DMS53 treated with DMSO at 0.1 percent for 48 hours (cell line): ENCODE measurements around the gene PINK1.

Source experiments
- DNase-seq: peaks from one replicate; lab custom pipeline; 2025; ENCODE audit not compliant: unreplicated experiment; lab: John Stamatoyannopoulos, UW

The PINK1 gene

DNA sequence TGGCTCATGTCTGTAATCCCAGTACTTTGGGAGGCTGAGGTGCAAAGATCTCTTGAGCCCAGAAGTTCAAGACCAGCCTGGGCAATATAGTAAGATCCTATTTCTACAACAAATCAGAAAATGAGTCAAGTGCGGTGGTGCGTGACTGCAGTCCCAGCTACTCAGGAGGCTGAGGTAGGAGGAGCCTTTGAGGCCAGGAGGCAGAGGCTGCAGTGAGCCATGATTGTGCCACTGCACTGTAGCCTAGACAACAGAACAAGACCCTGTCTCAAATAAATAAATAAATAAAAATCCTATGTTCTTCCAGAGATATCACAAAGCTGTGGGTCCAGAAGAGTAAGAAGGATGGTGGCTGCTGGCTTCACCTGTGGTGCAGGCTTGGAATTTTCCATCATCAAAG is 22.3 kb upstream of the PINK1 start:
- no peak for DNase-seq

DNA sequence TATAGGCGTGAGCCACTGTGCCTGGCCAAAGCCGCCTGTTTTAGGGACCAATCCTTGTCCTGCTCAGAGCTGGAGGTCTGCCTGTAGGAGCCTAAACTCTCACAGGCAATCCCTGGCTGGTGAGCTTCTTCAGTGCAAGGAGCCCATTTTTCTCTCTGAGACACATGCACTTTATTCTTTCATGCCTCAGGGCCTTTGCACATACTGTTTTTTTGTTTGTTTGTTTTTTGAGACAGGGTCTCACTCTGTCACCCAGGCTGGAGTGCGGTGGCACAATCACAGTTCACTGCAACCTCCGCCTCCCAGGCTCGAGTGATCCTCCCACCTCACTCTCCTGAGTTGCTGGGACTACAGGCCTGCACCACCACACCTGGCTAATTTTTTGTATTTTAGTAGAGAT is 21.6 kb upstream of the PINK1 start:
- DNase-seq: no peak

DNA sequence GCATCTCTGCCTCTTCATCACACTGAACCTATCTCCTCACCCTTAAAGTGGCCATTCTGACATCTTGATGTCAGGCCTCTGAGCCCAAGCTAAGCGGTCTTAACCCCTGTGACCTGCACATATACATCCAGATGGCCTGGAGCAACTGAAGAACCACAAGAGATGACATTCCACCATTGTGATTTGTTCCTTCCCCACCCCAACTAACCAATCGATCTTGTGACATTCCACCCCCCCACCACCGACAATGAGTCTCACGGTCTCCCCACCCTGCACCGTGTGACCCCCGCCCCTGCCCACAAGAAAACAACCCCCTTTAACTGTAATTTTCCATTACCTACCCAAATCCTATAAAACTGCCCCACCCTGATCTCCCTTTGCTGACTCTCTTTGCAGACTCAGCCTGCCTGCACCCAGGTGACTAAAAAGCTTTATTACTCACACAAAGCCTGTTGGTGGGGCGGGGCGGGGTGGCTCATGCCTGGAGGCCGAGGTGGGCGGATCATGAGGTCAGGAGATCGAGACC is 21.0 kb upstream of the PINK1 start:
- DNase-seq: no peak

DNA sequence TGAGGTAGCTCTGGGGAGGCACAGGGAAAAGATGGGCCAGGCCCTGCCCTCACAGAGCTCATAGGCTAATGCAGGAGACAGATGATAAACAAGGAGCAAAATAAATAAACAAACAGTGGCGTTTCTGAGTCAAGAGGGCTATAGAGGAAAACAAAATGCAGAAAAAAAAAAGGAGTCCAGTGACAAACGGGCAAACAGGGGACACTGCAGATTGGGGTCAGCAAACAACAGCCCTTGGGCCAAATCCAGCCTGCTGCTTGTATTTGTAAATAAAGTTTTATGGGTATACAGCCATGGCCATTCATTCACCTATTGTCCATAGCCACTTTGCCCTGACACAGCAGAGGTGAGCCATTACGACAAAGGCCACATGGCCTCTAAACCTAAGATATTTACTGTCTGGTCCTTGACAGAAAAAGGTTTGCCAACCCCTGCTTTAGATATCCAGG is 19.1 kb upstream of the PINK1 start:
- DNase-seq: no peak

DNA sequence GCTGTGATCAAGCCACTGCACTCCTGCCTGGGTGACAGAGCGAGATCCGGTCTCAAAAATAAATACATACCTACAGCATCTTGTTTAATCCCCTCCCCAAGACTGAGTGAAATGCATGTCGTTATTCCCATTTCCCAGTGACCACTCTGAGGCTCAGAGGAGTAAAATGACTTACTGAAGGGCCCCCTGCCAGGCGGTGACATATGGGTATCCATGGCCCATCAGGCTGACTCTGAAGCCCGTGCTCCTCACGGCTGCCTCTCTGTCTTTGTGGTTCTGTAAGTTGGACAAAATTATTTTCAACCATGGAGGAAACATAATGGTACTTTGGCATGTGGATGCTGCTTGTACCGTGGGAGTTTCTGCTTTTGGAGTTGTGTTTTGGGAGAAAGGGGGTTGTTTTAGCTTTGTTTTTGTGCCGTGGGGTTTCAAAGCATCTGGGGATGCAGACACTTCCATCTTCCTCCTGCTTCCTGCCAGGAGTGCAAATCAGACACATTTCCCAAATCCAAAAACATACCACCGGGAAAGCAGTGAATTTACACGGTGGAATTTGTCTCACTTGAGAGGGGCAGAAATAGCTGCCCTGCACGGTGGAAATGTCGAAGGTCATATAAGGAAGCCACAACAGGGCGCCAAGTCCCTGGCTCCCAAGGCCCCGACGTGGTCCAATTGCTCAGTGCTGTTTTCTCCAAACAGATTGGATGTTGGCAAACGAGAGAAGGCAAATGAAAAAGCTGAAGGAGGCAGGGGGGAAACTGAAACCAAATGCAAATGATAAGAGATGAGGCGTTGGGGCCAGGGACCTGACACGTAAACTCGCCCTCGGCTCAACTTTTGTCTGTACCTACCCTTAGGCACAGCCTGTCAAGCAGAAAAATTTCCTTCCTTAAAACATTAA is 17.1 kb upstream of the PINK1 start:
- DNase-seq: no peak

DNA sequence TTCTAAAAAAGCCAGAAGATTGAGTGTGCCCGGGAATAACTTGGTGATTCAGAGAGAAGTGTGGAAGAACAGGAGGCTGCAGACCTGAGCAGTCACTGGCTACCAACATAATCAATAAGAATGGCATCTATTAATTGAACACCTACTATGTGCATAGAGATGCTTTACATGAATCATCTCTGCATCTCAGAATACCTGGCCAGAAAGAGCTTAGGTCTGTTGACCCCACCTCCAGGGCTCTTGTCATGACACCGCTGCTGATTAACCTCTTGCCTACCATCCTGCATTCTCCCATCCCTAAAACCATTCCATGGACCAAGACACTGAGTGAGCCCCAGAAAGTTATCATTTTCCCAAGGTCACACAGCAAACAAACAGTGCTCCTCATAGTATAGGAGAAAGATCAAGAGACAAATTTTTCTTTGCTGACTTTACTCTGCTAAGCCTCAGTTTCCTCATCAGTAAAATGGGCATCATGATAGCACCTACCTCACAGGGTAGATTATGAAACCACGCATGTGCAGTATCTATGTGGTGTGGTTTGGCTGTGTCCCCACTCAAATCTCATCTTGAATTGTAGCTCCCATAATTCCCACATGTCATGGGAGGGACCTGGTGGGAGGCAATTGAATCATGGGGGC is 16.3 kb upstream of the PINK1 start:
- no peak for DNase-seq

DNA sequence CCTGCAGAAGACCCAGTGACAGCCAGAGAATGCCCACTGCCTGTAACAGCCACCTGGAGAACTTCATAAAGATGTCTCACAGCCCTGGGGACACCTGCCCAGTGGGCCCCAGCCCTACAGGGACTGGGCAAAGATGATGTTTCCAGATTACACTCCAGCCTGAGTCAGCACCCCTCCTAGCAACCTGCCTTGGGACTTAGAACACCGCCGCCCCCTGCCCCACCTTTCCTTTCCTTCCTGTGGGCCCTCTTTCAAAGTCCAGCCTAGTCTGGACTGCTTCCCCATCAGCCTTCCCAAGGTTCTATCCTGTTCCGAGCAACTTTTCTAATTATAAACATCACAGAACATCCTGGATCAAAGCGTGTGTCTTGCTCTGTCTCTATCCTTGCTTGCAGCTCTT is 14.7 kb upstream of the PINK1 start:
- DNase-seq: no peak

DNA sequence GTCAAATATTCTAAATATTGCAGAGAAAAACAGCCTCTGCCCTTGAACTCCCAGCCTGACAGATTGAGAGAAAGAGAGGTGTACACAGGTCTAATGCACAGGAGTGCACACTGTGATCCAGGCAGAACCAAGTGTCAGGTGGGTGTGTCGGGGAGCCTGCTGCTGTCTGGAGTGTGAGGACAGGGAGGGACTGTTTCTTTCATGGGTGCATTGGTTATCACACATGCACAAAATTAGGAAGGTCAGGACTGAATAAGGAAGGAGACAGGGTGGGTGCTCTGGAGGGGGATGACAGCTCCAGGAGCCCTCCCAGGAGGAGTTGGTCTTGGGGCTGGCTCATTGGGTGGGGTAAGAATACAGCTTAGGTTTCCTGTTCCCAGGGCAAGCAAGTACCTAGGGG is 13.3 kb upstream of the PINK1 start:
- DNase-seq: no peak

DNA sequence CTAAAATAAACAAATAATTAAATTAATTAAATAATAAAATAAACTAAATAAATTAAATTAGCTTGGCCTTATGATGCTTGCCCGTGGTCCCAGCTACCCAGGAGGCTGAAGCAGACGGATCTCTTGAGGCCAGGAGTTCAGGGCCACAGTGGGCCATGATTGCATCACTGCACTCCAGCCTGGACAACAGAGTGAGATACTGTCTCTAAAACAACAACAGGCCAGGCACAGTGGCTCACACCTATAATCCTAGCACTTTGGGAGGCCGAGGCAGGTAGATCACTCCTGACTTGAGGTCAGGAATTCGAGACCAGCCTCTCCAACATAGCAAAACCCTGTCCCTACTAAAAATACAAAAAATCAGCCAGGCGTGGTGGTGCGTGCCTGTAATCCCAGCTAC is 12.2 kb upstream of the PINK1 start:
- no peak for DNase-seq

DNA sequence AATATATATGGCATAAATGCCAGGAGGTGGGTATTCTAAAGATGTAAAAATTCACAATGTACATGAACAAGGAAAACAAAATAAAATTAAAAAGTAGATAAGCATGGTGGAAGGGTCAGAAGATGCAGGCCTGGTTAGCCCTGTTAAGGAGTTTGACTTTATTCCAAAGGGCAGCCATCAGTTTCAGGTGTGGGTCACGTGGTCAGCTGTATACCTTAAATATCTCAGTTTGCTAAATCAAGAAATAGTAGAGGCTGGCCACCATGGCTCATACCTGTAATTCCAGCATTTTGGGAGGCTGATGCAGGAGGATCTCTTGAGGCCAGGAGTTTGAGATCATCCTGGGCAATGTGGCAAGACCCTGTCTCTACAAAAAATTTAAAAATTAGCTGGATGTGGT is 8.5 kb upstream of the PINK1 start:
- no peak for DNase-seq

DNA sequence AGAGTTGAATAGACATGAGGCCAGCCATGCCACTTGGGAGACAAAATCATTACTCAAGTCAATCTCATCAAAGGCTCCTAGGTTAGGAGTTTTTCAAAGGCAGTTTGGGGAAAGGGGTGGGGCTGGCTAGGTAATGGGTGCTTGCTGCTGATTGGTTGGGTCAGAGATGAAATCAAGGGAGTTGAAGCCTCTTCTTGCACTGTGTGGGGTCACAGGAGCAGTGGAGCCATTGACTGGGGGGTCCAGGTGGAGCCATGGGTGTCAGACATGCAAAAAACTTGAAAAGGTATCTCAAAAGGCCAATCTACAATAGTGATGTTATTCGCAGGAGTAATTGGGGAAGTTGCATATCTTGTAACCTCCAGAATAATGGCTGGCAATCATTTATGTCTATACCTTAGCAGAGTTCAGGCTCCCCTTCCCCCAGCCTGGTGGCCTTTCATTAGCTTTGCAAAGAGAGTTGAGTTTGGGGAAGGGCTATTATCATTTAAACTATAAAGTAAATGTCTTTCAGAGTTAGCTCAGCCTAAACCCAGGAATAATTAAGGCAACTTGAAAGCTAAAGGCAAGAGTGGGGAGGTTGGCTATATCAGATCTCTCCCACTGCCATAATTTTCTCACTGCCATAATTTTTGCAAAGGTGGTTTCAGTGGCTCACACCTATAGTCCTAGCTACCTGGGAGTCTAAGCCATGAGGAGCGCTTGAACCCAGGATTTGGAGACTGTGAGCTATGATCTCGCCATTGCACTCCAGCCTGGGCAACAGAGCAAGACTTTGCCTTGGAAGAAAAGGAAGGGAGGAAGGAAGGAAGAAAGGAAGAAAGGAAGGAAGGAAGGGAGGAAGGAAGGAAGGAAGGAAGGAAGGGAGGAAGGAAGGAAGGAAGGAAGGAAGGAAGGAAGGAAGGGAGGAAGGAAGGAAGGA is 7.8 kb upstream of the PINK1 start:
- DNase-seq: no peak

DNA sequence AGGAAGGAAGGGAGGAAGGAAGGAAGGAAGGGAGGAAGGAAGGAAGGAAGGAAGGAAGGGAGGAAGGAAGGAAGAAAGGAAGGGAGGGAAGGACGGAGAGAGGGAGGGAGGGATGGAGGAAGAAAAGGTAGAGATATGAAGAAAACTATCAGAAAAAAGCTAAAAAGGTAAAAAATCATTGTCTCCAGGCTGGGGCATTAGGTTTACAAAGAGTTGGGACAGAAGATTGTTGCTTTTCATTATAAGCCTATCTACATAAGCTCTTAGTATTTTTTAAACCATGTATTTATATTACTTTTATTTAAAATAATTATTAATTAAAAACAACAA is 7.2 kb upstream of the PINK1 start:
- DNase-seq: no peak

DNA sequence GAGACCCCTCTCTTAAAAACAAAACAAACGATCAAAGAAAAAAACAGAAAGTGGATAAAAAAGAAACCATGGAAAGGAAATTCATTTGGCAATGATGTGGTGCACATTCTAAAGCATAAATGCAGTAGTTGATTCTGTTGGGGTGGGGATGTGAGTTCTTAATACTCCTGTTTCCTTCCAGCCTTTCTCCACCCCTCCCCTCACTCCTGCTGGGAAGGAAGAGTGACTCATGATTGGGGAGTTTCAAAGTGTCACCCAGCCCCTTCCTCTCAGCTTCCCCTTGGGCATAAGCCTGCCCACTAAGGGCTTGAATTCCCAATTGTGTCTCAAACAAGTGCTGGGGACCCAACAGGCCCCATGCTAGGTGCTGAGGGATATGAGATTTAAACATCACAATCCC is 6.7 kb upstream of the PINK1 start:
- DNase-seq: no peak

DNA sequence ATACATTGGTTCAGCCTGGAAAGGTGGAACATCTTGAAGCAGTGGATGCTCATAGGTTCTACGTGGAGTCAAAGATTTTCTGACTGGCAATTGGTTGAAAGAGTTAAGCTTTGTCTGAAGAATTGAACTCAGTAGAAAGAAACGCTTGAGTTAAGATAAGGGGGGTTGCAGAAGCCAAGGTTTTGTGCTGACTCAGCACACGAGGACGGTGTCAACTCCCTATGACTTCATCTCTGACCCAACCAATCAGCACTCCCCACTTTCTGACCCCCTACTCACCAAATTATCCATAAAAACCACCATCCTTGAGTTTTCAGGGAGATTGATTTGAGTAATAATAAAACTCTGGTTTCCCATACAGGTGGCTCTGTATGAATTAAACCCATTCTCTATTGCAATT is 2.5 kb upstream of the PINK1 start:
- DNase-seq: no peak

DNA sequence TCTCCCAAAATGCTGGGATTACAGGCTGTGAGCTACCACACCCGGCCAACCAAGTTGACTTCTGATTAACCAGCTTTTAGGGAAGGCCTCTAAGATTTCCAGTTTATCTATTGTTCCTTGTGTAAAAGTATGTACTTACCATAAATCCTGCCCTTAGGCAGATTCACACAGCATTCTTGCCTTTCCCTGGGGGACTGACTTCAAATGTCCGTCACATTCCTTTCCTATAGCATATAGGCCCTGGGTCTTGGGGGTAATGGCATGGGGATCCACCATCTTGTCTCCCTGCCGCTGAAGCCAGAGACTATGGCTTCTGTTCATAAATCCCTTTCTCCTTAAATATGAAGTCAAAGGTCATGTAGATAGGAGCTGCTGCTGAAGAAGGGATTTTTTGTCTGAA is 872 bp upstream of the PINK1 start:
- DNase-seq: no peak

DNA sequence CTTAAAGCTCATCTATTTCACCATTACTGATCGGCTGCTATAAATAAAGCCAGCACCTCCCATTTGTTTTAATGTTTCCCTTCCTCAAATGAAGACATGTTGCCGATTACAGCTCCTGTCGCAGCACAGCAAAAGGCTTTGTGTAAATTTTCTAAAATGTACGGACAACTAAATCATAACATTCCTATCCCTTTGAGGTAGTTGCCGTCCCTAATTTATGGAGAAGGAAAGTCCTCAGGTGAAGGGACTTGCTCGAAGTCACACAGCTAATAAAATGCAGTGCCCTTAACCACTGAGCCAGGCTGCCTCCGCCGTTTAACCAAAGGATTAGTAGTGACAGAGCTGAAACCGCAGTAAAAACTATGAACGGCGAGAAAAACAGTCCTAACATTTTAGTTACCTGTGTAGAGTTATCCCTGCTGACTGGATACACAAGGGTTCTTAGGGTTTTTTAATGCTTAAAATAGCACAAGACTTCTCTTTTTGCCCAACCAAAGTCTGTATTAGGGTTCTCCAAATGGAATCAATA is 871 bp downstream of the PINK1 start:
- no peak for DNase-seq

DNA sequence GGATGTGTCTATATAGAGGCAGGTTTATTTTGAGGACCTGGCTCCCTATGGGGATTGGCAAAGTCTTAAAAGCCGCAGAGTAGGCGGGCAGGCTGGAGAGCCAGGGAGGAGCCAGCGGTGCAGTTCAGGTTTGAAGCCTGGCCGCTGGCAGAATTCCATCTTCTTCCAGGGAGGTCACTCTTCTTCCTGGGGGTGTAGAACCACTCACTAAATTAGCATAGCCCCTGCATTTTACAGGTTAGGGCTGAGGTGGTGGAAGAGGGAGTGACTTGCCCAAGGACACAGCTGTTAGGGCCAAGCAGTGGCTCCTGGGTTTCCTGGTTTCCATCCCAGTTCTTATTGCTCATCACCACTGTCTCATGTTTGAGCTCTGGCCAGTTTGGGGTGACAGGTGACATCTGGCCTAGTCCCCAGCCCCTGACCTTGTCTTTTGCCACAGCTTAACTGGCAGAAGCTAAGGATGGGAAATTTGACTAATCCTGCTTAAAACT is 1.4 kb downstream of the PINK1 start:
- DNase-seq: no peak

DNA sequence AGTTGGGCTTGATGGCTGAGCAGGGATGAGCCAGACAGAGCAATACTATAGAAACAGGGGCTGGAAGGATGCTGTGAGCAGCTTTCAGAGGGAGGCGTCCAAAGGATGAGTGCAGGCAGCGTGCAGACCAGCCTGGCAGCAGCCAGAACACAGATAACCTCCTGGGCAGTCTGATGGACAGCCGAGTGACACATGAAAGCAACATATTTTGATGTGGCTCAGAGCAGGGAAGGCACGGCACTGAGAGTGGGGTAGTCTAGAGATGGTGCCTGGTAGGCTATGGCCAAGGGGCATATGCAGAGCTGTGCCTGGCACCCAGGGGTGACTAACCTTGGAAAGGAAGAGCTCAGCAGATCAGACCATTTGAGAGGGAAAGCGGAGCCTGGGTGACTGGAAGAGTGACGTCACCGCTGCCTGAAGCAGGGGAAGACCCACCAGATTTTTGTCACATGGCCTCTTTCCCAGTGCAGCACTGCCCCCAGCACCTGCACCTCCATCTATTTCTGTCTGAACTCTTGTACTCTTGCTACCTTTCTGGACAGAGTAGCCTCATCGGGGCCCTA is 3.6 kb downstream of the PINK1 start:
- DNase-seq: no peak

DNA sequence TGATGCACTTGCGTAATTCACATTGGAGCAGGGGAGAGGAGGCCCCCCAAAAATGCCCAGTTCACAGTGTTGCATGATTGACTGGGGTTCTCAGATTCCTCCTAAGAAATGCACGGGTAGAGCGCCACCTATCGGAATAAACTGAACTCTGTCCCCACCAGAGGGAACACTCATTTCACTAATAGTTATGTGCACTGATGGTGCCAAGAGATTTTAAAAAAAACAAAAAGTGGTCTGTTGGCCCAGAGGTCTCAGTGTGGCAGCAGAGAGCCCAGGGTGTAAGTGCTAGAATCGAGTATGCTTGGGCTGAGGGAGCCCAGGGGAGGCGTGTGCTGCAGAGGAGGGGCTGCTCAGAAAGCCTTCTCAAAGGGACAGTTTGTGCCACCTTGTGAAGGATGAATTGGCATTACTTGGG is 6.9 kb downstream of the PINK1 start:
- peak; percentile 2 for DNase-seq

DNA sequence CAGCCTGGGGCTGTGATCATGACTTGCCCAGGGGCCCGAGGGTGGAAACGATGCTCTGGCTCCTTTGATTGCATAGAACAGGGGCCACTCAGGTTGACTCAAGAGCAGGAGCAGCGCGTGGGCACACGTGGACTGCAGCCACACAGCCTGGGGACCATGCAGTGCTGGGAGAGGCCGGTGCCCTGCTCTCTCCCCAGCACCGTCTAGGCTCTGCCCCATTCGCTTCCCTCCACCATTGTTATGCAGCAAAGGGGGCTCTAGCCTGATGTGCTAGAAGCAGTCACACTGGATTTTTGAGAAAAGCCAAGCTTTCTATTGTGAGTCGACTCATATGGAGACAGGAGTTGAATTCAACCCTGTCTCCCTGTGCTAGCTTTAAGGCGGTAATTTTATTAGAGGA is 8.7 kb downstream of the PINK1 start:
- no peak for DNase-seq

DNA sequence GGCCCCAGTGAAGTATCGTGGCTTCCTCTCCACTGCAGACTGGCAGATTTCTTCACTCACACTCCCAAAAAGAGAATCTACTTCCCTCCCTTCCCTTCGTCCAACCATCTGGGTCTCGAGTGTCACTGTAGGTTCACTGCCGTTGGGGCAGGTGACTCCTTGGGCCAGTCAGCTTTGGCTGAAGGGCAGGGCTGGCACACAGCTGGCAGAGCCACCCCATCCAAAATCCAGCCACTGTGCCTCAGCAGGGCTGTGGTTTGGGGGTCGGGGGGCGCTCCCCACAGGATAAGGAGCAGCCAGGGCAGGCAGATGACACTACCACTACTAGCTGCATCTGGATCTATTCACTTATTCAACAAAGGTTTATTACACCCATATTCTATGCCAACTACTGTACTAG is 9.8 kb downstream of the PINK1 start:
- no peak for DNase-seq
